NB4 (cell line): ENCODE measurements around the gene PAFAH1B2.
A peak's percentile ranks its signal among the peaks of the same experiment; 100 is the strongest.

Experiments
- DNase-seq: peaks from one replicate; pipeline ENCODE4 v3.0.0; 2010; ENCODE audit warnings: low read depth
- H3K4me3 ChIP-seq: one replicate; pipeline ENCODE4 v1.5.1; 2011; ENCODE audit warnings: mild to moderate bottlenecking, low read depth, low read length, moderate library complexity
- CTCF ChIP-seq: IDR thresholded peaks from one replicate; pipeline ENCODE4 v1.5.1; 2012; ENCODE audit warnings: low read depth, low read length
- MAX ChIP-seq: IDR thresholded peaks from 2 replicates; pipeline ENCODE4 v1.6.1; 2011; ENCODE audit warnings: low read depth, low read length
- MYC ChIP-seq: IDR thresholded peaks from 2 replicates; pipeline ENCODE4 v1.6.1; 2011; ENCODE audit warnings: low read depth, low read length
- POLR2A ChIP-seq: IDR thresholded peaks from 2 replicates; pipeline ENCODE4 v1.6.1; 2011; ENCODE audit warnings: mild to moderate bottlenecking; ENCODE audit not compliant: insufficient read length; ENCODE audit errors: extremely low read depth

The PAFAH1B2 gene

GRCh38 chr11:117097389-117098268 lies 46.5 kb upstream of the PAFAH1B2 start:
- H3K4me3 ChIP-seq, result peak overlapping the region; percentile 76
- peak; percentile 61 for DNase-seq
- TF ChIP-seq MYC, result 0 out of 2 replicates have a peak, but pooled peaks have one; percentile 17
- no peak for TF ChIP-seq CTCF
- TF ChIP-seq MAX, result no peak
- peak; percentile 4 for TF ChIP-seq POLR2A

GRCh38 chr11:117098269-117099232 lies 45.5 kb upstream of the PAFAH1B2 start, which contains the start of gene SIK3:
SIK3 (minus strand) TSS chr11:117098428; CDS start chr11:117098415, 13 bp downstream.
- peak within 1 kb of the TSS; percentile 76 for H3K4me3 ChIP-seq
- TF ChIP-seq MAX (peak; percentile 96), CTCF (peak; percentile 53), MYC (no peak), POLR2A (peak; percentile 45)
- peak; percentile 95 for DNase-seq

GRCh38 chr11:117099696-117100095 lies 44.4 kb upstream of the PAFAH1B2 start:
- no peak overlapping the region for H3K4me3 ChIP-seq
- no peak for TF ChIP-seq MAX

GRCh38 chr11:117100556-117100955 lies 43.5 kb upstream of the PAFAH1B2 start:
- no peak for DNase-seq
- no peak overlapping the region for H3K4me3 ChIP-seq
- TF ChIP-seq POLR2A (no peak), MAX (no peak), CTCF (no peak), MYC (no peak)

More at GRCh38 chr11:117099696-117100095, 44.4 kb upstream of the PAFAH1B2 start:
- DNase-seq, result no peak

- TF ChIP-seq POLR2A (no peak), CTCF (no peak), MAX (no peak), MYC (no peak)
- no peak for DNase-seq
Observed at GRCh38 chr11:117107701-117108590, 36.1 kb upstream of the PAFAH1B2 start.

More at GRCh38 chr11:117107701-117108590, 36.1 kb upstream of the PAFAH1B2 start:
- no peak overlapping the region for H3K4me3 ChIP-seq
